Upper lobe of right lung (tissue), 1 donor: ENCODE measurements around the gene SPIN1. TPM values are rescaled to one million over a fixed set of nuclear protein-coding genes. Genes with fewer than 3 reads are reported as not detected.

ENCODE experiments used
- ATAC-seq: fragments of 200-7000 bp; cut with Tn5 transposase; one replicate; pipeline ENCODE4 v1.9.1; 2020; ENCODE audit warnings: mild to moderate bottlenecking, moderate library complexity
- DNase-seq: peaks from one replicate; pipeline ENCODE4 v3.0.0-alpha.2; 2020
- H3K27ac ChIP-seq: fragments of 200-600 bp; one replicate; pipeline ENCODE4 v1.8.0; 2022
- H3K27me3 ChIP-seq: fragments of 200-600 bp; one replicate; pipeline ENCODE4 v1.8.0; 2022; ENCODE audit warnings: mild to moderate bottlenecking
- H3K36me3 ChIP-seq: fragments of 200-600 bp; one replicate; pipeline ENCODE4 v1.8.0; 2022
- H3K4me1 ChIP-seq: fragments of 200-600 bp; one replicate; pipeline ENCODE4 v1.8.0; 2022
- H3K4me3 ChIP-seq: fragments of 200-600 bp; one replicate; pipeline ENCODE4 v1.8.0; 2022; ENCODE audit warnings: mild to moderate bottlenecking
- H3K9me3 ChIP-seq: fragments of 200-600 bp; one replicate; pipeline ENCODE4 v1.8.0; 2022
- CTCF ChIP-seq: fragments of 200-600 bp; IDR thresholded peaks from one replicate; pipeline ENCODE4 v1.8.0; 2022; ENCODE audit warnings: antibody characterized with exemption
- intact Hi-C: fragments of 100-400 bp; cut with DNase I; formaldehyde crosslinking; loops from one replicate; pipeline ENCODE4 v1.11.0; 2022
- total RNA-seq: library from RNA; stranded (reverse); fragmentation: NEBNext Ultra II Directional; extraction: Animal tissue kit (Norgen Biotek cat#: 25700); gene quantifications from one replicate; pipeline ENCODE4 v1.2.1, GENCODE V29; 2021
- donor health status: DM: no; HTN: yes; CAD: no; lungs with severe emphysema.

Gene SPIN1
- total RNA-seq, 1 donor from 2014 or later: 69.2 TPM

GRCh38 chr9:88420227-88420626 is 32.0 kb downstream of the SPIN1 start:
- DNase-seq (no peak), ATAC-seq (no peak)
- no peak overlapping the region for H3K4me3 ChIP-seq
- intact Hi-C loops: no loop called here
- no peak for TF ChIP-seq CTCF
- no peaks in the 10 kb centered on the region for H3K27me3 ChIP-seq
- H3K36me3 ChIP-seq: peaks cover 13% of the 10 kb centered on the region
- H3K9me3 ChIP-seq: peaks cover 18% of the 10 kb centered on the region
- H3K4me1 ChIP-seq: no peaks in the 10 kb centered on the region
- H3K27ac ChIP-seq: no peak overlapping the region

- Histone ChIP-seq H3K4me3 (no peak overlapping the region), H3K27me3 (no peaks in the 10 kb centered on the region), H3K4me1 (no peaks in the 10 kb centered on the region), H3K27ac (no peak overlapping the region), H3K9me3 (peaks cover 18% of the 10 kb centered on the region), H3K36me3 (peaks cover 14% of the 10 kb centered on the region)
- no peak for TF ChIP-seq CTCF
- intact Hi-C loops: no loop called here
- ATAC-seq (no peak), DNase-seq (no peak)
Measured at GRCh38 chr9:88421348-88421747, 33.1 kb downstream of the SPIN1 start.

- peak; percentile 58 for ATAC-seq
- Histone ChIP-seq H3K27me3 (no peaks in the 10 kb centered on the region), H3K4me3 (no peak overlapping the region), H3K4me1 (no peaks in the 10 kb centered on the region), H3K27ac (no peak overlapping the region), H3K36me3 (peaks cover 23% of the 10 kb centered on the region), H3K9me3 (no peaks in the 10 kb centered on the region)
- intact Hi-C loops: no loop called here
- no peak for DNase-seq
- no peak for TF ChIP-seq CTCF
Measured at GRCh38 chr9:88425538-88425950, 37.3 kb downstream of the SPIN1 start.

GRCh38 chr9:88426651-88427050 is 38.4 kb downstream of the SPIN1 start:
- ATAC-seq: no peak
- H3K36me3 ChIP-seq: peaks cover 28% of the 10 kb centered on the region
- TF ChIP-seq CTCF: no peak

GRCh38 chr9:88429595-88430430 is 41.6 kb downstream of the SPIN1 start:
- no peak for TF ChIP-seq CTCF
- DNase-seq (no peak), ATAC-seq (no peak)
- Histone ChIP-seq H3K4me1 (no peaks in the 10 kb centered on the region), H3K27ac (no peak overlapping the region), H3K36me3 (peaks cover 47% of the 10 kb centered on the region), H3K27me3 (no peaks in the 10 kb centered on the region), H3K4me3 (no peak overlapping the region), H3K9me3 (no peaks in the 10 kb centered on the region)
- intact Hi-C loops: no loop called here

More at GRCh38 chr9:88426651-88427050, 38.4 kb downstream of the SPIN1 start:
- no peaks in the 10 kb centered on the region for H3K4me1 ChIP-seq
- H3K27me3 ChIP-seq: no peaks in the 10 kb centered on the region
- no peak for DNase-seq
- no peak overlapping the region for H3K27ac ChIP-seq
- no peak overlapping the region for H3K4me3 ChIP-seq
- intact Hi-C loops: no loop called here
- no peaks in the 10 kb centered on the region for H3K9me3 ChIP-seq
